NCI-H510A treated with DMSO at 0.1 percent for 48 hours (cell line): ENCODE results near the gene AP3M1.
A peak's percentile ranks its signal among the peaks of the same experiment; 100 is the strongest.
"Not testable (repeated sequence)": the region's sequence is repeated elsewhere in the genome, so short reads cannot be mapped to it uniquely, and the experiment has no call there.

Experiments used
- DNase-seq: peaks from one replicate; lab custom pipeline; 2025; lab: John Stamatoyannopoulos, UW

The AP3M1 gene

DNA sequence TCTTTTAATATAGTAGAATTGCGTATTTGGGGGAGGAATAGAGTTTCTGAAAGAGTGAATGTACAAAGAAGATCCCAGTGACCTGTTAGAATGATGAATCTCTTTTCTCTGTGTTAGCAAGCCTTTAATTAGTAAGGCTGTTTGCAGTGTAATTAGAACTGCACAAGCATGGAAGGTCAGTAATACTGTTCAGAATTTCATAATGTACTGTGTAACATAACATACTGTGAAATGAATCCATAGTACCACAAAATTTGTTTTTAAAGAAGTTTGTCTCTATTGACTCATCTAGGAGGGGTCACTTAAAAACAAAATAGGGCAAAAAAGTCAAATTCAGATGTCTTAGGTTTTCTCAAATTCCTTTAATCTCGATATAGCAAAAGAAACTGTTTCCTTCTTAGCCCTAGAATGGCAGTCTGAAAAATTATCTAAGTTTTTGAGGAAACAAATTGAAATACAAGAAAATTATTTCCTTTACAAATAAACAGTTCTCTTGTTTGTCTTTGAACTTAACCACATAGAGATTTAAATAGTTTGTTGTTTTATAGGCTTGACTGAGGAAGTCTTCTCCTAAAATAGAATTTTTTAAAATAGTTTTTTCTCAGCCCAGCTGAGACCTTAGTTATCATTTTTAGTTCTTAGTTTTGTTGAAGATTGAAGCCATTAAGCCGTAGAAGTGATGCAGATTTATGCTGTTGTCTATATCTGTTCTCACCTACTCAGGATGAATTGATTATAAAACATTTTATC is 12.9 kb upstream of the AP3M1 start:
- no peak for DNase-seq

DNA sequence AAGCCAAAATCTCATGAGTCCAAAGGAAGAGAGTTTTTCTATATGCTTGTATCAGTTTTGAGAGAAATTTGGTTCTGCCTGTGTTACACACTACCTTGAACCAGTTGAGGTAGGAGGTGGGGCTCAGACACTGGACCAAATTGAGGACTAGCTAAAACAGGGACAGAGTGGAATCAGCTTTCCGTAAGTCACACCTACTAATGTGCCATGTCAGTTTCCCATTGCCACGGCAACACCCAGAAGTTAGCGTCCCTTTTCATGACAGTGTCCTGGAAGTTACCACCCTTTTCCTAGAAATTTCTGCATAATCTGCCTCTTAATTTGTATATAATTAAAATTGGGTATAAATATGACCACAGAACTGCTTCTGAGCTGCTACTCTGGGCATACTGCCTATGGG is 9.4 kb upstream of the AP3M1 start:
- no peak for DNase-seq

DNA sequence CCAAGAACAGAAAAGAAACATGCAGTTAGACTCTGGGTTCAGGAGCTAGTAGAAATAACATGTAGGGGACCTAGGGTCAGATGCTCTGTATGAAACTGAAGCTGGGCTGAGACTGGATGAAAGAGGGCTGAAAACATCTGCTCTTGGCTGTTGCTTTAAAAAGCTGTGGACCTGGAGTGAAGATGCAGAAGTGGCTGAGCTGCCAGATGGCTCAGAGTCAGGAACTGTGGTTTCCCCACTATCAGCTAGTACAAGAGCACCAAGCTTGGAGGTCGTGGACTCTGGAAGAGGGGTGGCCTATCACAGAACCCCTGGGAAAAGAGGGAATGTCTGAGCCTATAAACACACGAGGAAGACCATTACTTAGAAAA is 6.3 kb upstream of the AP3M1 start:
- no peak for DNase-seq

DNA sequence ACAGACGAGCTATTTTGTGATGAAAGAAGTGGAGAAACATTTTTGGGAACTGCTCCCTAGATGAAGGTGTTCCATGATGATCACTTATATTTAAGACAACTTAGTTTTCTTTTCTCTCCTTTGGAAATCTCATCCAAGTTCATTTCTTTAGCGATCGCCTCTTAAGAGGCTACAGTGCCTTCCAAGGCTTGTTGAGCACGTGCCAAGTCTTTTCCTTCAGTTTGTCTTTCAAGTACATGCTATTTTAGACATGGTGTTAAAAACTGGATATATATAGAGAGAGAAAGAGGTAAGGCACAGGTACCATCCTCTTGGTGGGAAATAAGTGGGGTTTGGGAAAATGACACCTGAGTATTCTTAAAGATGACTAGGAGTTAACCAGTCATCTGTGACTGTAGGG is 3.0 kb upstream of the AP3M1 start:
- DNase-seq: no peak

DNA sequence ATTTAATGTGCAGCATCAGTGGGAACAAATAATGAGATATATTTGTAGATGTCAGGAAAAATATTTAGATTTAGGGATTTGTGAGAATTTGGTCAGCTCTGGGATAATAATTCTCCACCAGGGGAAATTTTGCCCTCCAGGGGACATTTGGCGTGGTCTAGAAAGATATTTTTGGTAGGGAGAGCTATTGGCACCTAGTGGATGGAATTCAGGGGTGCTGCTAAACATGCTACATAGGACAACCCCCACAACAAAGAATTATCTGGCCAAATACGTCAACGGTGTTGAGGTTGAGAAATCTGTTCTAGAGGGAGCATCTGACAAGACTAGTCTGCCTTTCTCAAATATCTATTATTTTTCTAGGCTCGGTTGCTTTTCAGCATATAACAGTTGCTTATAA is 2.5 kb upstream of the AP3M1 start:
- DNase-seq: no peak

DNA sequence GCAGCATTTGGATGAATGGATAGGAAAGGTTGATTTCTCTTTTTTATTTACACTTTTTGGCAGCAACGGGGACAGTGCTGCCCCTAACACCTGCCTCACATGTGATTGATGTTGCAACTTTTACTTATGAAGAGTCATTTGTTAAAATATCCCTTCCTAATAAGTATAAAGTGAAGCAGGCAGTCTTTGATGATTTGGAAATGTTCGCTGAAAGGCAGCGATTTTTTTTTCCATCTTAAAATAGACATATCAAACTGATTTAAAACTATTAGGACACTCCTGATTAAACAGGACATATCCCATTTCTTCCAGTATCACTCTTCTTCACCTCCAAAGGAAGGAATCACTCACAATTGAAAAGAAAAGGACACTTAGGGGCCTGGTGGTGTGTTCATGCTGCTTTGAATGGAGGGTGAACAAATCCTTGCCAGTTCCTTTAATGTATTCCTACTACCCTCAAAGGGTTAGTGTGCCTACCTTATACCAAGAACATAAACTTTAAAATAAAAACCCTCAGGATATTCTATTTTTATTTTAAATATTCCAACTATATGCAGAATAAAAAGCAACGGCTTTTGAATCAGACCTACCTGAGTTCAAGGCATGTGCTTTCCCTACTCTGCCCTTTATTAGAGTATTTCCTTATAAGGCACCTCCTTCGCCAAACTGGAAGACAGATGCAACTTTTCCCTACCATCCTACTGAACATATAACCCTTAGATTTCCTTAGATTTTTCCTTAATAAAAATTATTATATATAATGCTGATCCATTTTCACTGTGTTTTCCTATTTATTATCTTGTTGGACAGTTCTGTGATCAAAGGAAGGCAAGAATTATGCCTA is 1.5 kb upstream of the AP3M1 start:
- DNase-seq: no peak

DNA sequence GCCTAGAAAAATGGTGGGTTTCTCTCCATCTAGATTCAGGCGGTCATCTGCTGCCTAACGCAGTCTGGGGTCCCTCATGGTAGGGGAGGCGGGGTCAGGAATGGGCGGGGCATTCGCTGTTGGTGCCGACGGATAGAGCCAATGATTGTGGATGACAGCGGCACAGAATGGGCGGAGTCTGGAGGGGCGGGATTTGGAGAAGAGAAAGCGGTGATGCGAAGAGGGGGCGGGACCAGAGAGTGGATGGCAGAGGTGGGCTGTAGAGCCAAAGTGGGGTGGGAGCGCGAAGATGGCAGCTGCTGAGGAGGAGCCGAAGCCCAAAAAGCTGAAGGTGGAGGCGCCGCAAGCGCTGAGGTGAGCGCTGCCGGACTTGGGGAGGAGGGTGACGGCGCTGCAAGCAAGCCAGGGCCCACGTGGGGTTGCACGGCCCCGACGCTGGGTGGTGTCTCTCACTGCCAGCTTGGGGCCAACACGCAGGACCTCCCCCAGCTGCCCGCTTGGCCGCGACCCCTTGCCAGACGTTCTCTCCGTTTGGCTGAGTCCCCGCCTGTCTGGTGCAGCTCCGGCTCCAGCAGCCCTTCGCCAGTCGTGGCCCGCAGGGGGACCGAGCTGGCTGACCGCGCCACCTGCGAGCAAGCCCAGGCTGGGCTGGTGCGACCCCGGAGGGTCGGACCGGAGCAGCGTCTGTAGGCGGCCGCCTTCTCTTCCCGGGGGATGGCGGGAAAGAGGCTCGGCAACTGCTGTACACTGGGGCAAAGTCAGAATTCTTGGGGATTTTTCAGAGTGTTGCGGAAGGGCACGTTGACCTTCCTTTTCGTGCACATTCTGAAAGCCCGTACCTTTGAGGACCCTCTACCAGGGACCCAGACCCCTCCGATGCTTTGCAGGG is 606 bp upstream of the AP3M1 start, which contains the start of gene ADK:
TSS of gene ADK (plus strand) at position 232 of the 889 bp plus-strand sequence. CDS start at position 290, 58 bp downstream.
- DNase-seq: peak; percentile 98

DNA sequence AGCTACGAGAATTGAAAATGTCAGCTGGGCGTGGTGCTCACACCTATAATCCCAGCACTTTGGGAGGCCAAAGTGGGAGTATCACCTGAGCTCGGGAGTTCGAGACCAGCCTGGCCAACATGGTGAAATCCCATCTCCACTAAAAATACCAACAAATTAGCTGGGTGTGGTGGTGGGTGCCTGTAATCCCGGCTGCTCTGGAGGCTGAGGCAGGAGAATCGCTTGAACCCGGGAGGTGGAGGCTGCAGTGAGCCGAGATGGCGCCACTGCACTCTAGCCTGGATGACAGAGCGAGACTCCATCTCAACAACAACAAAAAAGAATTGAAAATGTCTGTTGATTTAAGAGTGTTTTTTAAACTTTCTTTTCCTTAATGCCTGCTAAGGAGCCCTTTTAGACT is 3.6 kb downstream of the AP3M1 start:
- not testable (repeated sequence) for DNase-seq

DNA sequence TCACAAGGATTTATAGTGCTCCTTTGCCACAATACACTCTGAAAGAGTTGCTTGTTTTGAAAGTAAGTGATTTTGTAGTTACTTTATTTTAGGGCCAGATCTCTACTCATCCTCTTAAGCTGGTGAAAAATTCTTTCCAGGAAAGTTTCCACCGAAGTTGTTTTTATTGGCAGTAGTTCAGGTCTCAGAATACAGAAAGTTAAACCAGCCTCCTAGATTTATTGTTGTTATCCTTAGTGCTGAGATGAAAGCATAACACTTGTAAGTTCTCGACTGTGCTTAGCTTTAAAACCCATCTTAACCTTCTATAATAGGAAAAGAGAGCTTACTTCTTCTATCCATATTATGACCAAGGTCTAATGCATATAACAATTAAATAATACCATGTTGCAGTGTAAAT is 5.5 kb downstream of the AP3M1 start:
- no peak for DNase-seq

DNA sequence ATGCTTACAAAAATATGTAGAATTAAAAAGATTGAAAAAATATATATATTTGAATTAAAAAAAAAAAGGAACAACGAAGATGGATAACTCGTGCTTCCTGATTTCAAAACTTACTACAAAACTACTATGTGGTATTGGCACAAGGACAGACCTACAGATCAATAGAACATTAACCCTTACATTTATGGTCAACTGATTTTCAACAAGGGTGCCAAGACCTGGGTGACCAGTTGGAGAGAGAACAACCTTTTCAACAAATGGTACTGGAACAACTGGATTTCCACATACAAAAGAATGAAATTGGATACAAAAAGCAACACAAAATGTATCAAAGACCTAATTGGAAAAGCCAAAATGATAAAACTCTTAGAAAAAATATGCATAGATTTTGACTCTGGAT is 10.1 kb downstream of the AP3M1 start:
- DNase-seq: no peak

DNA sequence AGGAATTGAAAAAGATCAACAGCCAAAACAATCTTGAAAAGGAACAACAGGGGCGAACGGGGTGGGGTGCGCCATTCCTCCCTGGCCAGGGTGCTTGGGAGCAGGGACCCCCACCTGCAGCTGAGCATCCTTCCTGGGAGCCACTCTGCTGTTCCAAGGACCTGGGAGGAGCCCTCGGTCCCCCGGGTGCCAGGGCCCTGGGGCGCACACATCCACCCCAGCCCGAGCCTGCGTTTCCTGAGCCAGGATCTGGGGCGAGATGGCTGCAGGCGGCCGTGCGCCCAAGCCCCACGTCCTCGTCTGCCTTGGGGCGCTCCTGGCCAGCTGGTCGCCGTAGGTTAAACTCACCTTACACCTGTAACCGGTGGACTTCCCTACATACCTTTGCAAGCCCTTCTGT is 10.6 kb downstream of the AP3M1 start:
- no peak for DNase-seq

DNA sequence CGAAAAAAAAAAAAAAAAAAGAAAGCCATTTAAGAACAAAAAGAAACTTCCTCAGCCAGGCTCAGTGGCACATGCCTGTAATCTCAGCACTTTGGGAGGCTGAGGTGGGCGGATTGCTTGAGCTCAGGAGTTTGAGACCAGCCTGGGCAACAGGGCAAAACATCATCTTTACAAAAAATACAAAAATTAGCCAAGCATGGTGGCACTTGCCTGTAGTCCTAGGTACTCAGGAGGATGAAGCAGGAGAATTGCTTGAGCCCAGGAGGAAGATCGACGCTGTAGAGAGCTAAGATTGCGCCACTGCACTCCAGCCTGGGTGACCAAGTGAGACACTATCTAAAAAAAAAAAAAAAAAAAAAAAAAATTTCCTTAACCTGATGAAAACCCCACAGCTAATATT is 12.0 kb downstream of the AP3M1 start:
- DNase-seq: not testable (repeated sequence)

DNA sequence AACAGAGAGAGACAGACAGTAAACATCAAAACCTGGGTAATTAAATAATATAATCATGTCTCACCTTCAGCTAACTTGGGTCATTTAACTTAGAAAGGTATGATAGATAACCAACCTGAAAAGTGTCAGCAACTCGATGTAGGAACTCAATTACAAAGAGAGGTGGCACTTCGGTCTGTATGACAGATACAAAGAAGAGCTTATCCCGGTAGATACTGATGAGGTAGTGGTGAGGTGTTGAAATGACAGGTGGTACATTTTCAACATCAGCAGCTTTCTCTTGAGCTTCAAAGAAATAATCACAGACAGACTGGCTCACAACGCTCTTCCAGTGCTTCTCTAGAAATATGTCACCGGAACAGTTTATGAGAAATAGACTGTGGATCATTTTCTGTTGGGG is 12.6 kb downstream of the AP3M1 start:
- no peak for DNase-seq

DNA sequence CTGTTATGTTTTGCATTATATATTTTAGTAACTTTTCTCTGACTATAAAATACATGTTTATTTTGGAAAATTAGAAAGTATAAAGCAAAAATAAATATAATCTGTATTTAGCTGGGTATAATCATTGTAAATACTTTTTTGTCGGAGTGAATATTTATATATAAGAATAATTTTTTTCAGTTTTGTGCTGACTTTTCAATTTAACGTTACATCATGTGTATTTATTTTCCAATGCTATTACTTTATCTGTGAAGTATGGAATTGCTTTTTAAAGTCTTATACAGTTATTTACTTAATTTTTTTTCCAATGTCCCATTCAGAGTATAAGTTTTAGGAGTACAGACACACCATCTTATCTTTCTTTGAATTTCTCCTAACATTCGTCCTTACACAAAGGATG is 15.2 kb downstream of the AP3M1 start:
- DNase-seq: no peak

DNA sequence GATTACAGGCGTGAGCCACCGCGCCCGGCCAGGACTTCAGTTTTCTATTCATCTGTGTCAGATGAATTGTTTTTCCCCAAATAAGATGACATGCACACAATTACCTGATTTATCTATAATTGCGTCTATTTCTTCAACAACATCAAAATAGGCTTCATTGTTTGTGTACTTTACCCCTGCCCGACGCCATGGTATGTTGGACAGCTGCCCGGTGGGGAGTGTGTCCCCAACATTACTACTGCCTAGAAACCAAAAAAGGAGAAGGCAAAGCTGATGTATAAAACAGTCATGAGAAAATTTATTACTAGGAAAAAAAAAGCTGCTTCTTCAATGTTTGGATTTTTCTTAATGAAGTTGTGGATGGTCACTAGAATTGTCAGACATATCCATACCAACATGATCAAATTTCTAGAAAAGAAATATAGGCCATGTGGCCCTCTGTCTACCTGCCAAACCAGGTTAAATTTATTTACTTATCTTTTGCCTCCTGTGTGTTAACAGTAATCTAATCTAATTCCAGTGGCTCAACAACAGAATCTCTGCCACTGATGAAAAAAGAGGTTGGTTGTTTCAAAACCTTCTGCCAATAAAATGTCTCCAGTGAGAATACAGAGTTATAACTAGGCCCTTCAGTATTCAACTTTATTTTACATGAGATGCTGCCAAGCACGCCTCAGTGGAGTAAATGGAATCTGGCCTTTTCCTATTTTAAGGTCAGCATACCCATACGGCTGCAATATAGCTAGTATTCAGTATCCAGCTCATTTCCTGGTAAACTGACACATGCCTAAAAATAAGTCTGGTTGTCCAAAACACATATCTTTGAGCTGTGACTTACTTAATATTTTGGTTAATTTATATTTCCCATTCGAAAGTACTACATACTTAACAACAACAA is 16.5 kb downstream of the AP3M1 start:
- no peak for DNase-seq

DNA sequence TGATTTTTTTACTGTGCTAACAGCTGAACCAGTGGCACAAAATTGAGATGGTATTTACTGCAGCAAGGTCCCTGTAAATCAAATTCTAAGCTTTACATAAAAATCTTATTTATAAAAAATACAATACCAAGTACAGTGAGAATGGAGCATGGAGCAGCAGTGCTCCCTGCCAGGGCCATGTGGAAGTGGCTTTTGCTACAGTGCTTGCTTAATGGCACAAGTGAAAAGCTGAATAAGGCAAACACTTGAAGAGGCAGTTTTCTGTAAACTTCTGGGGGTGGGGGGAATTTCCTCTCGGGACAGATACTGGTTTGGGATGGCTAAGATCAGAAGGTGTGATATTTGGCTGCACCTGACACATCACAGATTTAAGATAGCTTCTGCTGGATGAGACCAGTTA is 27.5 kb downstream of the AP3M1 start:
- DNase-seq: no peak

DNA sequence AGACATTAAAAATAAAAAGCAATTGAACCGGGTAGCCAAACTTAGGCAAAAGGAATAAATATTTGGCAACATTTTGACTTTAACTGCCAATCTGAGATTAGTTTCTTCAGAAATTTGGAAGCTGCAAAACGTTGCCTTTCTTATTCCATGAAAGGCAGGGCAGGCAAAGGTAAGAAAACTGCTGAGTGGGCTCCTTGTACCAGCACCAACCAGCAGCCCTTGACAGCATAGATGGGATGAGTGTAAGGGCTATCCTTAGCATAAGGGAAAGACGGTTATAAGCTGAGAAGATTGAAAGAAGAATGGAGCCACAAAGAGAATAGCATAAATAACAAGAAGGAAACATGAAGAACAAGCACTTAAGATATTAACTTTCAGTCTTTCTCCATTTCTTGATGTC is 28.6 kb downstream of the AP3M1 start:
- DNase-seq: no peak

DNA sequence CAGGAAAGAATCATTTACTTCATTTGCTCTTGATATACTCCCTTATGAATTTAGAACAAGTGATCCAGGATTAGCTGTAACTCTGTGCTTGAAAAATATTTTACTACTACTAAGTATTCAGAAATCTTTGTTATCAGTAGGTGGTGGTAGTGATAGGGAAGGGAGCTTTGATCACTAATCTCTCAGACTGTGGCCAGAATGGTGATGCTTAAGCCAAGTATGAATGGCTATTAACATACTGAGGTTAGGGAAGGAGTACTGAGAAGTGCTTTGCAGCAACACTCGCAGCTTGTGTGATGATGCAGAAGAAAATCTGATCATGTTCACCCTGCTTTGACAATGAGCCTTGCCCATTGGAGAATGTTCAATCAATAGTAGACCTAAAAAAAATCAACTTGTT is 29.3 kb downstream of the AP3M1 start:
- no peak for DNase-seq

DNA sequence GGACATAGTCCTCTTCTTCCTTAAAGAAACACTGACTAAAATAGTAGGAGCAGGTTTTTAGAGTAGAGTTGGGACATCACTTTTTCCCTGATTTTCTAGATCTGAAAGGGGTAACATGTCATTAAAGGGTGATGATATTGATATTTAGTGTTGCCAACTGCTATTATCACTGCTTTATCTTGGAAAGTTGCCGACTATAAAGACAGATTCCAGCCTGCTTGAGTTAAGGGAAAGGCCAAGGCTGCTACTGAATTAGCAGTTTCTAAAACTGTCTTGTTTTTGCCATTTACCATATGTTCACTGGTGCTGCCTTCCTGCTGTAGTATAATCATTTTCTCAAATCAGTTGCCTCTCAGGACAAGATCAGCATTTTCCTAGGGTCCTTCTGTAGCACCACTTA is 29.7 kb downstream of the AP3M1 start:
- DNase-seq: no peak

DNA sequence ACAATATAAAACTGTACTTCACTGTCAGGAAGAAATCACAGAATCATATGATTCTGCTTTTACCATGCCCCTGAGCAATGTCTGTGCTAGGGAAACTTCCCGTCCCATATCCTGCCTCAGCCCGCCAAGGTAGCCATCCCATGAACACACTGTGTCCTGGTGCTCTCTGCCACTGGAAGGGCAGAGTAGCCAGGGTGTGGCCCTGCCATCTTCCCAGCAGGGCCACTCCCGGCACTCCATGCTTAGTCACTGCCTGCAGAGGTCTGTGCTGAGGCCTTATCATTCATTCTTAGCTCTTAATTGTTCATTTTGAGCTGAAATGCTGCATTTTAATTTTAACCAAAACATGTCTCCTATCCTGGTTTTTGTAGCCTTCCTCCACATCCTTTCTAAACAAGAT is 31.8 kb downstream of the AP3M1 start:
- no peak for DNase-seq

DNA sequence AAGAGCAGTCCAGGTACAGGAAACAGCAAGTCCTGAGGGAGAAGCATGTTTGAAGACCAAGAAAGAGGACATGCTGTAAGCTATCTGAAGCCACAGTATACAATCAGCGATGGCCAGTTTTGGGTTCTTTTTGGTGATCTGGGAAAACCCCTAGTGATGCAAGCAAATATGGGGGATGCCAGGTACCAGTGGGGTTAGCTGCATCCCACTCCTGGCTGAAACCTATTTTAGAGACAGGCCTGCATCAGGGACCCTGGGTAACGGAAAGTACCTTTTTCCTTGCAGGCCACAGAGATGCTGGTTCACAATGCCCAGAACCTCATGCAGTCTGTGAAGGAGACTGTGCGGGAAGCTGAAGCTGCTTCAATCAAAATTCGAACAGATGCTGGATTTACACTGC is 32.9 kb downstream of the AP3M1 start:
- DNase-seq: no peak
